HCT116 (cell line): Measurements from ENCODE around the gene ORMDL3. TPM values are rescaled to one million over a fixed set of nuclear protein-coding genes. Genes with fewer than 3 reads are reported as not detected.
A peak's percentile ranks its signal among the peaks of the same experiment; 100 is the strongest.

ENCODE experiments used
- ATAC-seq: fragments of 200-7000 bp; cut with Tn5 transposase; 2 replicates; pipeline ENCODE4 v1.9.1; 2020; ENCODE audit warnings: mild to moderate bottlenecking, moderate library complexity
- BruUV-seq: library from RNA; stranded (reverse); fragments of 400-500 nt; replicated peaks from 2 replicates; lab custom pipeline; 2021; lab: Mats Ljungman, UMichigan
- CTCF ChIA-PET: fragments of 300-600 bp; sonication (Branson Sonifier 250); formaldehyde crosslinking; loops from one replicate; lab custom pipeline; 2021; ENCODE audit warnings: antibody characterized with exemption; lab: Charles Lee
- POLR2A ChIA-PET: fragments of 300-600, 350-600 bp; sonication (Branson Sonifier 250); formaldehyde crosslinking; loops from one replicate; lab custom pipeline; 2021; ENCODE audit warnings: antibody characterized with exemption; lab: Charles Lee
- RAD21 ChIA-PET, 2 experiments: fragments of 300-600 bp; sonication (Branson Sonifier 250); formaldehyde crosslinking; loops; one replicate each; lab custom pipeline; 2023; ENCODE audit warnings: low total read pairs in 2 of 2; ENCODE audit not compliant: uncharacterized antibody in 2 of 2, unreplicated experiment in 2 of 2, low non-redundant PET in 1 of 2; lab: Charles Lee
- DNase-seq: peaks from one replicate; pipeline ENCODE4 v3.0.0-alpha.2; 2010; ENCODE audit warnings: low read depth, low spot score
- H2AFZ ChIP-seq: fragments of 200-600 bp; shearing (Covaris generic), sonication (generic); 2 replicates; pipeline ENCODE4 v1.6.1; 2017; ENCODE audit warnings: low read depth, mixed run types, mixed read lengths, antibody characterized with exemption, low read length; ENCODE audit not compliant: poor library complexity, severe bottlenecking
- H3K27ac ChIP-seq: 2 replicates; pipeline ENCODE4 v1.5.1; 2012; ENCODE audit warnings: low read depth, low read length
- H3K27me3 ChIP-seq: fragments of 200-600 bp; sonication (generic); 2 replicates; pipeline ENCODE4 v1.6.1; 2016; ENCODE audit warnings: mixed run types, low read length, mixed read lengths; ENCODE audit not compliant: insufficient read depth
- H3K36me3 ChIP-seq, 2 experiments: fragments of 200-500 bp in 1 of 2; fragments of 200-600 bp in 1 of 2; sonication (Bioruptor generic) in 1 of 2; sonication (generic) in 1 of 2; 2 replicates each; pipeline versions ENCODE4 v1.5.1 to v1.6.1; 2014 to 2016; ENCODE audit warnings: low read length in 2 of 2, inconsistent platforms in 1 of 2, mixed read lengths in 1 of 2, mixed run types in 1 of 2; ENCODE audit not compliant: insufficient read depth in 2 of 2, control insufficient read depth in 1 of 2
- H3K4me1 ChIP-seq, 2 experiments: fragments of 200-600 bp in 1 of 2; sonication (generic) in 1 of 2; 2 replicates each; pipeline versions ENCODE4 v1.5.1 to v1.6.1; 2012 to 2017; ENCODE audit warnings: low read length in 2 of 2, inconsistent platforms in 1 of 2, mild to moderate bottlenecking in 1 of 2, mixed read lengths in 1 of 2, mixed run types in 1 of 2, moderate library complexity in 1 of 2; ENCODE audit not compliant: insufficient read depth in 2 of 2, control insufficient read depth in 1 of 2
- H3K4me2 ChIP-seq: fragments of 200-600 bp; sonication (generic); 2 replicates; pipeline ENCODE4 v1.6.1; 2017; ENCODE audit warnings: mixed run types, low read length, mixed read lengths
- H3K4me3 ChIP-seq, 2 experiments: fragments of 200-600 bp in 1 of 2; sonication (generic) in 1 of 2; replicated peaks in 1 of 2; 2 replicates each; pipeline ENCODE4 v1.5.1; 2011 to 2016; ENCODE audit warnings: low read length in 2 of 2, control low read depth in 1 of 2, low read depth in 1 of 2, mild to moderate bottlenecking in 1 of 2, mixed read lengths in 1 of 2, mixed run types in 1 of 2
- H3K79me2 ChIP-seq: fragments of 200-600 bp; sonication (generic); 2 replicates; pipeline ENCODE4 v1.6.1; 2017; ENCODE audit warnings: mild to moderate bottlenecking, mixed run types, low read length, moderate library complexity, mixed read lengths; ENCODE audit not compliant: insufficient read depth
- H3K9ac ChIP-seq: fragments of 200-600 bp; sonication (generic); 2 replicates; pipeline ENCODE4 v1.6.1; 2016; ENCODE audit warnings: low read length, mixed read lengths
- H3K9me2 ChIP-seq: fragments of 200-600 bp; sonication (generic), shearing (Covaris generic); 2 replicates; pipeline ENCODE4 v1.6.1; 2017; ENCODE audit warnings: mixed run types, mild to moderate bottlenecking, moderate library complexity; ENCODE audit not compliant: insufficient read depth
- H3K9me3 ChIP-seq, 2 experiments: fragments of 200-500 bp in 1 of 2; fragments of 200-600 bp in 1 of 2; sonication (Bioruptor generic) in 1 of 2; sonication (generic) in 1 of 2; 2 replicates each; pipeline ENCODE4 v1.6.1; 2014 to 2017; ENCODE audit warnings: low read length in 2 of 2, mixed read lengths in 2 of 2, inconsistent platforms in 1 of 2, low read depth in 1 of 2, mild to moderate bottlenecking in 1 of 2, mixed run types in 1 of 2, moderate library complexity in 1 of 2; ENCODE audit not compliant: control insufficient read depth in 1 of 2, insufficient read depth in 1 of 2
- H4K20me1 ChIP-seq: fragments of 200-600 bp; sonication (generic), shearing (Covaris generic); 2 replicates; pipeline ENCODE4 v1.6.1; 2017; ENCODE audit warnings: mixed run types, mild to moderate bottlenecking, moderate library complexity; ENCODE audit not compliant: insufficient read depth
- CBX3 ChIP-seq: IDR thresholded peaks from 2 replicates; pipeline ENCODE4 v1.6.1; 2012; ENCODE audit warnings: low read depth
- EGR1 ChIP-seq: IDR thresholded peaks from 2 replicates; pipeline ENCODE4 v1.6.1; 2012; ENCODE audit warnings: low read depth
- ELF1 ChIP-seq: IDR thresholded peaks from 2 replicates; pipeline ENCODE4 v1.6.1; 2012; ENCODE audit warnings: low read depth, borderline replicate concordance
- EZH2 ChIP-seq: fragments of 200-600 bp; sonication (generic); IDR thresholded peaks from 2 replicates; pipeline ENCODE4 v1.6.1; 2017; ENCODE audit warnings: antibody characterized with exemption, mixed run types
- RAD21 ChIP-seq: IDR thresholded peaks from 2 replicates; pipeline ENCODE4 v1.6.1; 2012; ENCODE audit warnings: low read depth, mild to moderate bottlenecking
- YY1 ChIP-seq: IDR thresholded peaks from 2 replicates; pipeline ENCODE4 v1.6.1; 2011; ENCODE audit warnings: low read length, low read depth, moderate library complexity, mild to moderate bottlenecking; ENCODE audit not compliant: insufficient replicate concordance; ENCODE audit errors: extremely low read depth
- ZFX ChIP-seq: fragments of 450-650 bp; IDR thresholded peaks from 2 replicates; pipeline ENCODE4 v1.6.1; 2017
- ZNF274 ChIP-seq: fragments of 200-500 bp; sonication (Bioruptor generic); IDR thresholded peaks from 2 replicates; pipeline ENCODE4 v1.6.1; 2014; ENCODE audit warnings: mild to moderate bottlenecking, low read depth, low read length, inconsistent platforms
- intact Hi-C: fragments of 100-400 bp; cut with micrococcal nuclease; formaldehyde crosslinking; loops from 2 replicates; pipeline ENCODE4 v1.10.0; 2022
- total RNA-seq: library from RNA; stranded (reverse); gene quantifications from one replicate; pipeline ENCODE4 v1.2.1, GENCODE V29; 2021; ENCODE audit not compliant: unreplicated experiment
- TF ChIP-seq, protein P1 (sequence below): IDR thresholded peaks from 2 replicates; pipeline ENCODE4 v1.6.1; 2012

The ORMDL3 gene
- total RNA-seq, 1 experiment from 2014 or later, result 46.9 TPM

DNA sequence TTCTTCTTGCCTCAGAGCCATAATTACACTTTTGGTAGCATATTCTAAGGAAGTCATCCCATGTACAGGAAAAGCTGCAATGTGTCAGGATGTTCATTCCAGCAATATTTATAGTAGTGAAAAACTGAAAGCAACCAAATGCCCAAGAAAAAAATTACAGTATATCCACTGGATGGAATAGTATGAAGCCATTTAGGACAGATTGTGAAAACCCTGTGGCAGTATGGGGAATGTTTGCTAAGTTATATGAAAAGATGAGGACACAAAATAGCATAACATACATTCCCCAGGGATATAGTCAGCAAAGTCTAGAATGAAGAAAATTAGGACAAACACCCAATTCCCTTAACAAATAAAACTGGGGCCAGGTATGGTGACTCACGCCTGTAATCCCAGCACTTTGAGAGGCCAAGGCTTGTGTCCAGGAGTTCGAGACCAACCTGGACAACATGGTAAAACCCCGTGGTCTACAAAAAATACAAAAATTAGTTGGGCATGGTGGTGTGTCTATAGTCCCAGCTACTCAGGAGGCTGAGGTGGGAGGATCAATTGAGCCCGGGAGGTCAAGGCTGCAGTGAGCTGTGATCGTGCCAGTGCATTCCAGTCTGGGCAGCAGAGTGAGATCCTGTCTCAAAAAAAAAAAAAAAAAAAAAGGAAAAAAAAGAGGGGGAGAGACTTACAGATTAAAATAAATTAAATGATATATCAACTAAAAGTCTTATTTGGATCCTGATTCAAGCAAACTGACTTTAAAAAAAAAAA is 2.4 kb upstream of the ORMDL3 start:
- H3K36me3 ChIP-seq, result no peaks in the 10 kb centered on the region
- H3K9me3 ChIP-seq, result no peaks in the 10 kb centered on the region
- TF ChIP-seq EZH2 (no peak), ELF1 (no peak), CBX3 (no peak), ZNF274 (no peak), YY1 (no peak), EGR1 (no peak), RAD21 (no peak), ZFX (no peak)
- TF ChIP-seq, protein P1, sequence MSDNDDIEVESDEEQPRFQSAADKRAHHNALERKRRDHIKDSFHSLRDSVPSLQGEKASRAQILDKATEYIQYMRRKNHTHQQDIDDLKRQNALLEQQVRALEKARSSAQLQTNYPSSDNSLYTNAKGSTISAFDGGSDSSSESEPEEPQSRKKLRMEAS, result no peak
- DNase-seq, result no peak
- no peak overlapping the region for H2AFZ ChIP-seq
- no peaks in the 10 kb centered on the region for H3K27me3 ChIP-seq
- H3K79me2 ChIP-seq, result peaks cover 24% of the 10 kb centered on the region; the same call in 1 of the 2 replicates
- peak overlapping the region; percentile 79 for H3K4me2 ChIP-seq
- intact Hi-C loops, result no loop called here
- RAD21 ChIA-PET, result interaction anchor here in 1 of 2 experiments (0.7 kb wide), 1 partner anchor 24 kb away, joined by 4 read pairs; no protein-coding TSS in a partner anchor
- CTCF ChIA-PET, result no interaction called here
- H3K4me1 ChIP-seq, result peaks cover 23 to 40% of the 10 kb centered on the region in 2 experiments
- no peaks in the 10 kb centered on the region for H4K20me1 ChIP-seq
- no TSS peak for BruUV-seq
- ATAC-seq, result no peak
- peak overlapping the region; percentile 7 for H3K9ac ChIP-seq
- no peaks in the 10 kb centered on the region for H3K9me2 ChIP-seq
- peak overlapping the region in 1 of 2 experiments; percentile 22; a peak in 1 of 4 replicates for H3K4me3 ChIP-seq
- H3K27ac ChIP-seq, result peak overlapping the region; percentile 87; the same call in 1 of the 2 replicates
- POLR2A ChIA-PET, result interaction anchor here (0.6 kb wide), 1 partner anchor 54 kb away, joined by 5 read pairs; no protein-coding TSS in a partner anchor
